ENCODE results near the gene PCCA. TPM values are rescaled to one million over a fixed set of nuclear protein-coding genes. Genes with fewer than 3 reads are reported as not detected.

Gene PCCA
- total RNA-seq, 1 experiment from 2014 or later: 39.9 TPM

DNA sequence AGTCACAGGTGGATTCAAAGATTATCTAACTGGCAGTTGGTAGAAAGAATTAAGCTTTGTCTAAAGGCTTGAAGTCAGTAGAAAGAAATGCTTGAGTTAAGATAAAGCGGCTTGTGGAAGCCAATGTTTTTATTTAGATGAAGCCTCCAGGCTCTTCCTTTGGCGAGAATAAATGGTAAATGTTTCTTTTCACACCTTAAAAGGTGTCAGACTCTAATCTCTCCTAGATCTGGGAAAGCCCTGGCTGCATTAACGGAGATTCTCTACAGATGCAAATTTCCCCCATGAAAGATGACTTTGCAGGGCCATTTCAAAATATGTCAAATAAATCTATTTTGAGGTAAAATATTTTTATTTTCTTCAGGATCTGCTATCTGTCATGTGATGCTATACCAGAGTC is 37.8 kb upstream of the PCCA start:
- TF ChIP-seq, protein P1, sequence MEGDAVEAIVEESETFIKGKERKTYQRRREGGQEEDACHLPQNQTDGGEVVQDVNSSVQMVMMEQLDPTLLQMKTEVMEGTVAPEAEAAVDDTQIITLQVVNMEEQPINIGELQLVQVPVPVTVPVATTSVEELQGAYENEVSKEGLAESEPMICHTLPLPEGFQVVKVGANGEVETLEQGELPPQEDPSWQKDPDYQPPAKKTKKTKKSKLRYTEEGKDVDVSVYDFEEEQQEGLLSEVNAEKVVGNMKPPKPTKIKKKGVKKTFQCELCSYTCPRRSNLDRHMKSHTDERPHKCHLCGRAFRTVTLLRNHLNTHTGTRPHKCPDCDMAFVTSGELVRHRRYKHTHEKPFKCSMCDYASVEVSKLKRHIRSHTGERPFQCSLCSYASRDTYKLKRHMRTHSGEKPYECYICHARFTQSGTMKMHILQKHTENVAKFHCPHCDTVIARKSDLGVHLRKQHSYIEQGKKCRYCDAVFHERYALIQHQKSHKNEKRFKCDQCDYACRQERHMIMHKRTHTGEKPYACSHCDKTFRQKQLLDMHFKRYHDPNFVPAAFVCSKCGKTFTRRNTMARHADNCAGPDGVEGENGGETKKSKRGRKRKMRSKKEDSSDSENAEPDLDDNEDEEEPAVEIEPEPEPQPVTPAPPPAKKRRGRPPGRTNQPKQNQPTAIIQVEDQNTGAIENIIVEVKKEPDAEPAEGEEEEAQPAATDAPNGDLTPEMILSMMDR (IDR thresholded peaks at IDR 0.05; ENCODE audit: insufficient read depth in 1 of 2, low read depth in 1 of 2, low read length in 1 of 2, severe bottlenecking in 1 of 2, unreplicated experiment in 1 of 2): no peak
- Mint-ChIP-seq H3K4me1 (ENCODE audit: low read depth, unreplicated experiment) (no peaks in the 10 kb centered on the region), H3K4me3 (ENCODE audit: unreplicated experiment) (no peak overlapping the region), H3K9me3 (ENCODE audit: unreplicated experiment) (no peaks in the 10 kb centered on the region), H3K27me3 (ENCODE audit: insufficient read depth, unreplicated experiment) (no peaks in the 10 kb centered on the region), H3K36me3 (ENCODE audit: insufficient read depth, unreplicated experiment) (no peaks in the 10 kb centered on the region), H3K27ac (ENCODE audit: unreplicated experiment) (no peak overlapping the region)
- no peaks in the 10 kb centered on the region for H3K36me3 ChIP-seq (ENCODE audit: control insufficient read depth, insufficient read depth, low read length)
- BruUV-seq (replicated peaks): no TSS peak
- DNase-seq: no peak
- no peaks in the 10 kb centered on the region for H3K9me3 ChIP-seq
- H3K4me3 ChIP-seq (ENCODE audit: low read depth, low read length): no peak overlapping the region
- POLR2A ChIA-PET: no interaction called here
- intact Hi-C loops (cut with micrococcal nuclease; ENCODE audit: unreplicated experiment): no loop called here
- no peaks in the 10 kb centered on the region for H3K27me3 ChIP-seq (replicated peaks; ENCODE audit: control insufficient read depth, insufficient read depth, low read length)
- no peaks in the 10 kb centered on the region for H3K4me1 ChIP-seq
- CTCF ChIA-PET: interaction anchor here (0.6 kb wide), 1 partner anchor 27 kb away, joined by 5 read pairs; no protein-coding TSS in a partner anchor

GRCh38 chr13:100059827-100060226 is 29.1 kb upstream of the PCCA start:
- BruUV-seq (replicated peaks): no TSS peak
- Mint-ChIP-seq H3K4me3 (ENCODE audit: unreplicated experiment) (no peak overlapping the region), H3K27me3 (ENCODE audit: insufficient read depth, unreplicated experiment) (no peaks in the 10 kb centered on the region), H3K9me3 (ENCODE audit: unreplicated experiment) (peaks cover 25% of the 10 kb centered on the region), H3K27ac (ENCODE audit: unreplicated experiment) (no peak overlapping the region), H3K36me3 (ENCODE audit: insufficient read depth, unreplicated experiment) (peaks cover 16% of the 10 kb centered on the region), H3K4me1 (ENCODE audit: low read depth, unreplicated experiment) (no peaks in the 10 kb centered on the region)
- TF ChIP-seq, protein P1 (IDR thresholded peaks at IDR 0.05; ENCODE audit: insufficient read depth in 1 of 2, low read depth in 1 of 2, low read length in 1 of 2, severe bottlenecking in 1 of 2, unreplicated experiment in 1 of 2): no peak
- intact Hi-C loops (cut with micrococcal nuclease; ENCODE audit: unreplicated experiment): no loop called here
- no peak overlapping the region for H3K4me3 ChIP-seq (ENCODE audit: low read depth, low read length)
- no peaks in the 10 kb centered on the region for H3K36me3 ChIP-seq (ENCODE audit: control insufficient read depth, insufficient read depth, low read length)
- no peaks in the 10 kb centered on the region for H3K4me1 ChIP-seq
- peaks cover 11% of the 10 kb centered on the region; the same call in 1 of the 2 replicates for H3K9me3 ChIP-seq
- H3K27me3 ChIP-seq (replicated peaks; ENCODE audit: control insufficient read depth, insufficient read depth, low read length): no peaks in the 10 kb centered on the region
- POLR2A ChIA-PET: no interaction called here
- no peak for DNase-seq
- CTCF ChIA-PET: no interaction called here

DNA sequence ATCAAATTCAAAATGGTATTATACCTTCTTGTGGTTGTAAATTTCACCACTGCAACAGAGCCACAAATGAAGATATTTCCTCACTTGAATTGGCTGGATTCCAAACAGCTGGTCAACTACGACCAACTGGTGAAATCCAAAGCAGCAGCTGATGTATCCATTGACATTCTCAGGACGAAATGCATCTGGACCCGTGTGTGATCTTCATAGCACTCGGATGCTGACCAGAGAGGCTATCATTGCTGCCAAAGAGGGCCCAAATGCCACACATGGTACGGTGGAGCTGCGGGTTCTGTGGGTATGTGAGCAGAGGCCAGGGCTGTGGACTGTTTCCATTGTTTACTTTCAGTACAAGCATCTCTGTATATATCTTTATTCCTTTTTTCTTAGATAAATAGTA is 25.6 kb upstream of the PCCA start:
- no peak overlapping the region for H3K4me3 Mint-ChIP-seq (ENCODE audit: unreplicated experiment)
- BruUV-seq (replicated peaks): no TSS peak
- peaks cover 20% of the 10 kb centered on the region for H3K9me3 Mint-ChIP-seq (ENCODE audit: unreplicated experiment)

More for the DNA sequence above, 25.6 kb upstream of the PCCA start:
- TF ChIP-seq, protein P1 (IDR thresholded peaks at IDR 0.05; ENCODE audit: insufficient read depth in 1 of 2, low read depth in 1 of 2, low read length in 1 of 2, severe bottlenecking in 1 of 2, unreplicated experiment in 1 of 2): no peak
- no peaks in the 10 kb centered on the region for H3K27me3 Mint-ChIP-seq (ENCODE audit: insufficient read depth, unreplicated experiment)
- H3K4me1 ChIP-seq: no peaks in the 10 kb centered on the region
- H3K36me3 ChIP-seq (ENCODE audit: control insufficient read depth, insufficient read depth, low read length): no peaks in the 10 kb centered on the region
- ChIA-PET CTCF (no interaction called here), POLR2A (no interaction called here)
- H3K27me3 ChIP-seq (replicated peaks; ENCODE audit: control insufficient read depth, insufficient read depth, low read length): no peaks in the 10 kb centered on the region
- H3K4me3 ChIP-seq (ENCODE audit: low read depth, low read length): no peak overlapping the region
- intact Hi-C loops (cut with micrococcal nuclease; ENCODE audit: unreplicated experiment): no loop called here
- no peaks in the 10 kb centered on the region for H3K4me1 Mint-ChIP-seq (ENCODE audit: low read depth, unreplicated experiment)
- peaks cover 11% of the 10 kb centered on the region; the same call in 1 of the 2 replicates for H3K9me3 ChIP-seq
- DNase-seq: no peak
- H3K36me3 Mint-ChIP-seq (ENCODE audit: insufficient read depth, unreplicated experiment): peaks cover 13% of the 10 kb centered on the region
- no peak overlapping the region for H3K27ac Mint-ChIP-seq (ENCODE audit: unreplicated experiment)
